ENCODE results near the gene DGKQ.

Gene DGKQ

DNA sequence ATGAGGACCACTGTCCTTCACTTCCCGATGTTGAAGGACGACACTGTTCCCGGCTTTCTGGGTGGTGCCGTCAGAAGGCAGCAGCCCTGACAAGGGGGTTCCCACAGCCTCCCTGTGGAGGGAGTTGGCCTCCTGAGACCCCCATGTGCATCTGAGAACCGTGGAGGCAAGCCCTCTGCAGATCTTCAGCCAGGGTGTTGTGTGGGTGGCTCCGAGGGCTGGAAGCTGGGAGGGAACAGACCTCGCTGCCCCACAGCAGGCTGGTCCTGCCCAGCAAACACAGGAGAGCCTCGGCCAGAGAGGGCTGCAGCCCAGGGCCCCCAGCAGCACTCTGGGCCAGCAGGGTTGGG, 16.2 kb downstream of the DGKQ start:
- no peak for DNase-seq (ENCODE audit: low read depth)
- no peak overlapping the region for H3K4me3 ChIP-seq (ENCODE audit: low read depth, low read length)
- TF ChIP-seq, protein P1, sequence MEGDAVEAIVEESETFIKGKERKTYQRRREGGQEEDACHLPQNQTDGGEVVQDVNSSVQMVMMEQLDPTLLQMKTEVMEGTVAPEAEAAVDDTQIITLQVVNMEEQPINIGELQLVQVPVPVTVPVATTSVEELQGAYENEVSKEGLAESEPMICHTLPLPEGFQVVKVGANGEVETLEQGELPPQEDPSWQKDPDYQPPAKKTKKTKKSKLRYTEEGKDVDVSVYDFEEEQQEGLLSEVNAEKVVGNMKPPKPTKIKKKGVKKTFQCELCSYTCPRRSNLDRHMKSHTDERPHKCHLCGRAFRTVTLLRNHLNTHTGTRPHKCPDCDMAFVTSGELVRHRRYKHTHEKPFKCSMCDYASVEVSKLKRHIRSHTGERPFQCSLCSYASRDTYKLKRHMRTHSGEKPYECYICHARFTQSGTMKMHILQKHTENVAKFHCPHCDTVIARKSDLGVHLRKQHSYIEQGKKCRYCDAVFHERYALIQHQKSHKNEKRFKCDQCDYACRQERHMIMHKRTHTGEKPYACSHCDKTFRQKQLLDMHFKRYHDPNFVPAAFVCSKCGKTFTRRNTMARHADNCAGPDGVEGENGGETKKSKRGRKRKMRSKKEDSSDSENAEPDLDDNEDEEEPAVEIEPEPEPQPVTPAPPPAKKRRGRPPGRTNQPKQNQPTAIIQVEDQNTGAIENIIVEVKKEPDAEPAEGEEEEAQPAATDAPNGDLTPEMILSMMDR (IDR thresholded peaks at IDR 0.05; ENCODE audit: low read depth, low read length, missing control alignments): no peak

DNA sequence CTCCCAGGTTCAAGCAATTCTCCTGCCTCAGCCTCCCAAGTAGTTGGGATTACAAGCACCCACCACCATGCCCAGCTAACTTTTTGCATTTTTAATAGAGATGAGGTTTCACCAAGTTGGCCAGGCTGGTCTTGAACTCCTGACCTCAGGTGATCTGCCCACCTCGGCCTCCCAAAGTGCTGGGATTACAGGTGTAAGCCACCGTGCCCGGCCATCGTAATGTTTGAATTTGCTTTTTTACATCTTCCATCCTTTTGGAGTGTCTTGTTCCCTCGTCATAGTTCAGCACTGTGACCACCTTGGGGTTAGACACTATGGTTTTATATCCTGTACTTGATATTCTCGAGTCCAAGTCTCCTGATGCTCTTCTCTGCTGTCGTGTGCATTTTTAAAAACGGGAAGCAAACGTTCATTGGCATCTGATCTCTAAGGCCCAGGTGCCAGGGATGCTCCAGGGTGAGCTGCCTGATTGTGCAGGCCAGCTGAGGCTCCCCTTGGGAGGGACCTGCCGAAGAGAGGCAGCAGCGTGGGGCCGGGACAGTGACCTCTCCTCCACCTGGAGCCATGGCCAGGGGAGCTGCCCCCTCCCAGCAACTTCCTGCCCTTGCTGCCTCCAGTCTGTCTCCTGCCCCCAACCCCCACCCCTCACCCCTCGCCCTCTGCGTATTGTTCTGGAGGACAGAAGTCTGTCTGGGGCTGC, 16.7 kb downstream of the DGKQ start:
- H3K4me3 ChIP-seq (ENCODE audit: low read depth, low read length): no peak overlapping the region
- no peak for DNase-seq (ENCODE audit: low read depth)
- TF ChIP-seq, protein P1 (IDR thresholded peaks at IDR 0.05; ENCODE audit: low read depth, low read length, missing control alignments): no peak

- DNase-seq (ENCODE audit: low read depth): no peak
- H3K4me3 ChIP-seq (ENCODE audit: low read depth, low read length): no peak overlapping the region
- TF ChIP-seq, protein P1 (IDR thresholded peaks at IDR 0.05; ENCODE audit: low read depth, low read length, missing control alignments): no peak
Observed at GRCh38 chr4:955931-956381, 17.4 kb downstream of the DGKQ start.

GRCh38 chr4:955161-955921, 18.0 kb downstream of the DGKQ start:
- TF ChIP-seq, protein P1 (IDR thresholded peaks at IDR 0.05; ENCODE audit: low read depth, low read length, missing control alignments): no peak
- no peak overlapping the region for H3K4me3 ChIP-seq (ENCODE audit: low read depth, low read length)
- no peak for DNase-seq (ENCODE audit: low read depth)

- DNase-seq (ENCODE audit: low read depth): no peak
- H3K4me3 ChIP-seq (ENCODE audit: low read depth, low read length): no peak overlapping the region
- TF ChIP-seq, protein P1 (IDR thresholded peaks at IDR 0.05; ENCODE audit: low read depth, low read length, missing control alignments): no peak
Observed at GRCh38 chr4:954211-955020, 19.0 kb downstream of the DGKQ start.

DNA sequence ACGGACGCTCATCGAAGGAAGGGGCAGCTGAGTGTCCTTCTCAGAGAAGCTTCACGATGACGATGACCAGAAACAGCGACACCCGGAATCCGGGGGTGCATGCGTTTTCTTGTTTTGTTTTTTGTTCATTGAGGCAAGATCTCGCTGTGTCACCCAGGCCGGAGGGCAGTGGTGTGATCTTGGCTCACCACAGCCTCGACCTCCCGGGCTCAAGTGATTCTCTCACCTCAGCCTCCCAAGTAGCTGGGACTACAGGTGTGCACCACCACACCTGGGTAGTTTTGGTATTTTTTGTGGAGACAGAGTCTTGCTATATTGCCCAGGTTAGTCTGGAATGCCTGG, 19.8 kb downstream of the DGKQ start:
- TF ChIP-seq, protein P1 (IDR thresholded peaks at IDR 0.05; ENCODE audit: low read depth, low read length, missing control alignments): no peak
- no peak overlapping the region for H3K4me3 ChIP-seq (ENCODE audit: low read depth, low read length)
- no peak for DNase-seq (ENCODE audit: low read depth)
